Measurements from ENCODE around the gene SH3TC1.

DNA sequence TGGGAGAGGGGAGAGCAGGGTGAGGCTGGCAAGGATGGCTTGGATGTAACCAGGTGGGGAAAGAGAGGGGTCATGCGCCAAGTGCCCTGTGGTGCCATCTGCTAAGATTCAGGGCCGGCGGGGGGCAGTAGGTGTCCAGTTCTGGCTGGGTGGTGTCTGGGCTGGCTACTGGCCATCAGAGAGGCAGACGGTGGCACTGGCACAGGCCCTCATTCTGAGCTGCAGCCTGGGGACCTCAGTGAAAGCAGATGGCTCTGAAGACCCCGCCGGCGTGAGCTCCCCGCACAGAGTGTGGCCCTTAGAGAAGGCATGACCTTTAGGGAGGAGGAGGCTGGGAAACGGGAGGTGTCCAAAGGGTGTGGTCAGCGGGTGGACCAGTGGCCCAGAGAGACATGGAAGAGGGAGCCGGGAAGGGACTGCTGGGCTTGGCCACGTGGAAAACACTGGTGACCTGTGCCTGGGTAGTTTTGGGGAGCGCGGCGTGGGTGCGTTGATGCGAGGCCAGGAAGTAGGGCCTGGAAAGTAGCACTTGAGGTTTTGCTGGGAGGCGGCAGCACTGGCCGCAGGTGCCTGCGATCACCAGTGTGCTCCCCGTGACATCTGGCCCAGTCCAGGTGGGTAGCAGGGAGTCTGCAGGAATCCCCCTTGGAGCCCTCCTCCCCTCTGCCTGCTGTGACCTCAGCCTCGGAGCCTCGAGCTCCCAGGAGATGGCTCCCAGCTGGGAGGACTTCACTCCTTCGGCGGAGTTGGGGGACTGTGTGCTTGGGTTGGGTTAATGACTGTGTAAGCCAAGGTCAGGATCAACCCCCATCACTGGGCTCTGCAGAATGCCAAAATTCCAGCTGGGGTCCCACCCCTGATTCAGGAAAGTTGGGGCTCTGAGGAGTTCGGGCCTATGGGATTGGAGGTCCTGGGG lies 9.3 kb upstream of the SH3TC1 start:
- TF ChIP-seq EP300 (IDR thresholded peaks at IDR 0.05) (no peak), POLR2A (IDR thresholded peaks at IDR 0.05; ENCODE audit: low read length) (no peak), CBX2 (IDR thresholded peaks at IDR 0.05; ENCODE audit: borderline replicate concordance, low read depth) (no peak), CTCF (IDR thresholded peaks at IDR 0.05) (no peak), FOSL2 (IDR thresholded peaks at IDR 0.05) (no peak), FOSL2 (CRISPR knock-in tag; IDR thresholded peaks at IDR 0.05) (no peak), NPAS2 (CRISPR knock-in tag; IDR thresholded peaks at IDR 0.05; ENCODE audit: borderline replicate concordance) (no peak), MYC (IDR thresholded peaks at IDR 0.05; ENCODE audit: borderline replicate concordance, low read length) (no peak), KDM1A (IDR thresholded peaks at IDR 0.05; ENCODE audit: low read depth) (no peak), CHD2 (IDR thresholded peaks at IDR 0.05; ENCODE audit: low read length, partially characterized antibody) (no peak), REST (IDR thresholded peaks at IDR 0.05) (no peak), CHD4 (IDR thresholded peaks at IDR 0.05; ENCODE audit: borderline replicate concordance) (no peak), ZFP36 (IDR thresholded peaks at IDR 0.05; ENCODE audit: borderline replicate concordance, partially characterized antibody) (no peak)
- TF ChIP-seq, protein P1, sequence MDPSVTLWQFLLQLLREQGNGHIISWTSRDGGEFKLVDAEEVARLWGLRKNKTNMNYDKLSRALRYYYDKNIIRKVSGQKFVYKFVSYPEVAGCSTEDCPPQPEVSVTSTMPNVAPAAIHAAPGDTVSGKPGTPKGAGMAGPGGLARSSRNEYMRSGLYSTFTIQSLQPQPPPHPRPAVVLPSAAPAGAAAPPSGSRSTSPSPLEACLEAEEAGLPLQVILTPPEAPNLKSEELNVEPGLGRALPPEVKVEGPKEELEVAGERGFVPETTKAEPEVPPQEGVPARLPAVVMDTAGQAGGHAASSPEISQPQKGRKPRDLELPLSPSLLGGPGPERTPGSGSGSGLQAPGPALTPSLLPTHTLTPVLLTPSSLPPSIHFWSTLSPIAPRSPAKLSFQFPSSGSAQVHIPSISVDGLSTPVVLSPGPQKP (IDR thresholded peaks at IDR 0.05; ENCODE audit: low read depth, low read length) = no peak
